OCI-LY7 (cell line): ENCODE measurements around the gene CEP152. TPM values are rescaled to one million over a fixed set of nuclear protein-coding genes. Genes with fewer than 3 reads are reported as not detected.

Source experiments
- BruUV-seq: library from RNA; stranded (reverse); fragments of 400-500 nt; replicated peaks from 2 replicates; lab custom pipeline; 2021; lab: Mats Ljungman, UMichigan
- CTCF ChIA-PET: fragments of 300-600 bp; sonication (Branson Sonifier 250); formaldehyde crosslinking; loops from one replicate; lab custom pipeline; 2022; ENCODE audit warnings: antibody characterized with exemption; ENCODE audit not compliant: unreplicated experiment; lab: Charles Lee
- POLR2A ChIA-PET: fragments of 300-600 bp; sonication (Branson Sonifier 250); formaldehyde crosslinking; loops from one replicate; lab custom pipeline; 2022; ENCODE audit warnings: antibody characterized with exemption; lab: Charles Lee
- DNase-seq: peaks from one replicate; pipeline ENCODE4 v3.0.0-alpha.2; 2015; ENCODE audit warnings: low spot score
- H2AFZ ChIP-seq: fragments of 200-600 bp; sonication (generic), shearing (Covaris generic); 2 replicates; pipeline ENCODE4 v1.6.1; 2014; ENCODE audit warnings: mild to moderate bottlenecking, antibody characterized with exemption, low read length, moderate library complexity
- H3K27ac ChIP-seq: fragments of 200-600 bp; sonication (generic); 2 replicates; pipeline ENCODE4 v1.5.1; 2014; ENCODE audit warnings: mixed run types, low read depth, mild to moderate bottlenecking, moderate library complexity, low read length, inconsistent platforms; ENCODE audit not compliant: poor library complexity, severe bottlenecking
- H3K36me3 ChIP-seq: fragments of 200-600 bp; sonication (generic); 2 replicates; pipeline ENCODE4 v1.6.1; 2014; ENCODE audit warnings: mild to moderate bottlenecking, antibody characterized with exemption, low read length, moderate library complexity, mixed read lengths; ENCODE audit not compliant: insufficient read depth
- H3K4me1 ChIP-seq: fragments of 200-600 bp; sonication (generic); 2 replicates; pipeline ENCODE4 v1.5.1; 2014; ENCODE audit warnings: mild to moderate bottlenecking, low read length; ENCODE audit not compliant: insufficient read depth, poor library complexity, severe bottlenecking
- H3K4me2 ChIP-seq: fragments of 200-600 bp; sonication (generic); 2 replicates; pipeline ENCODE4 v1.6.1; 2014; ENCODE audit warnings: mild to moderate bottlenecking, low read length
- H3K4me3 ChIP-seq: fragments of 200-600 bp; sonication (generic); 2 replicates; pipeline ENCODE4 v1.5.1; 2014; ENCODE audit warnings: mild to moderate bottlenecking, low read depth, low read length; ENCODE audit not compliant: poor library complexity, severe bottlenecking
- H3K79me2 ChIP-seq: fragments of 200-600 bp; sonication (generic); 2 replicates; pipeline ENCODE4 v1.6.1; 2016; ENCODE audit warnings: low read depth, mild to moderate bottlenecking, low read length, moderate library complexity, mixed read lengths; ENCODE audit not compliant: insufficient read depth
- H3K9me2 ChIP-seq: fragments of 200-600 bp; sonication (generic); 2 replicates; pipeline ENCODE4 v1.6.1; 2016; ENCODE audit warnings: mild to moderate bottlenecking, low read length, mixed read lengths; ENCODE audit not compliant: insufficient read depth
- H3K9me3 ChIP-seq: fragments of 200-600 bp; sonication (generic); 2 replicates; pipeline ENCODE4 v1.6.1; 2014; ENCODE audit warnings: mild to moderate bottlenecking, mixed run types, low read length, mixed read lengths
- H4K20me1 ChIP-seq: fragments of 200-600 bp; sonication (generic); 2 replicates; pipeline ENCODE4 v1.6.1; 2014; ENCODE audit warnings: mild to moderate bottlenecking, antibody characterized with exemption, low read length, moderate library complexity, mixed read lengths; ENCODE audit not compliant: insufficient read depth
- CTCF ChIP-seq: fragments of 200-600 bp; sonication (generic); conservative IDR thresholded peaks from 2 replicates; pipeline ENCODE4 v1.5.1; 2014; ENCODE audit warnings: mild to moderate bottlenecking, antibody characterized with exemption, low read length, moderate library complexity, mixed read lengths
- EZH2phosphoT487 ChIP-seq: fragments of 200-600 bp; sonication (generic); IDR thresholded peaks from 2 replicates; pipeline ENCODE4 v1.6.1; 2018; ENCODE audit warnings: low read depth, borderline replicate concordance, mild to moderate bottlenecking, mixed run types, antibody characterized with exemption, low read length, moderate library complexity, mixed read lengths
- intact Hi-C: fragments of 100-400 bp; cut with micrococcal nuclease; formaldehyde crosslinking; loops from one replicate; pipeline ENCODE4 v1.10.0; 2022; ENCODE audit not compliant: unreplicated experiment
- total RNA-seq, 2 experiments: library from RNA; depleted of rRNA in 1 of 2; stranded (reverse); fragments of >200 nt in 1 of 2; shearing (Covaris generic) in 1 of 2; gene quantifications; 2 replicates each; pipeline ENCODE4 v1.2.3, GENCODE V29; 2014 to 2022

The CEP152 gene
- total RNA-seq, 2 experiments from 2014 or later: 37.6 to 44.9 TPM

GRCh38 chr15:48851956-48852355 is 41.1 kb upstream of the CEP152 start:
- no peaks in the 10 kb centered on the region for H3K9me2 ChIP-seq
- H3K36me3 ChIP-seq: no peaks in the 10 kb centered on the region
- no peak overlapping the region for H2AFZ ChIP-seq
- ChIA-PET CTCF (no interaction called here), POLR2A (no interaction called here)
- H3K4me3 ChIP-seq: no peak overlapping the region
- H3K4me2 ChIP-seq: no peak overlapping the region
- intact Hi-C loops: no loop called here
- TF ChIP-seq EZH2phosphoT487 (no peak), CTCF (no peak)
- no TSS peak for BruUV-seq
- no peaks in the 10 kb centered on the region for H3K79me2 ChIP-seq
- no peaks in the 10 kb centered on the region for H4K20me1 ChIP-seq
- no peak for DNase-seq
- H3K27ac ChIP-seq: no peak overlapping the region
- H3K9me3 ChIP-seq: no peaks in the 10 kb centered on the region
- H3K4me1 ChIP-seq: no peaks in the 10 kb centered on the region

DNA sequence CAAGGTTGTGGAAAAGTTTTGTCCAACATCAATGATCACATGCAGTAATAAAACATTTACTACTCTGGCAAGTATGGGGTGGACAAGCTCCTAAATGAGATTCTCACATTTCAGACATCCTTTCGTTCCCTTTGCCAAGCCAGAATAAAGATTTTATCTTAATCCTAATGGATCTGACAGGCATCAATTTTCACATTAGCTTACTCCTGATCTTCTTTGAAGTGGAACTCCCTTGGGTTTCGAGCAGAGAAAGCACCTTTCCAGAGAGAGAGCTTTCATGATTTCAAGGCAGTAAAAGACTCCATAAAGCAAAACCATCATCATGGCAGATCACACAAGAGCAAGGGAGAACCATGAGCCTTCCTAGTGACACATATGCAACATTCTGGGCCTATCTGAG is 39.8 kb upstream of the CEP152 start:
- intact Hi-C loops: no loop called here
- H3K4me2 ChIP-seq: no peak overlapping the region
- no peaks in the 10 kb centered on the region for H4K20me1 ChIP-seq
- ChIA-PET POLR2A (interaction anchor here (0.7 kb wide), 2 partner anchors 35 to 211 kb away, joined by 3 read pairs; no protein-coding TSS in a partner anchor), CTCF (no interaction called here)
- H3K79me2 ChIP-seq: no peaks in the 10 kb centered on the region
- no peaks in the 10 kb centered on the region for H3K4me1 ChIP-seq
- H3K9me2 ChIP-seq: no peaks in the 10 kb centered on the region
- BruUV-seq: no TSS peak
- H2AFZ ChIP-seq: no peak overlapping the region
- no peak overlapping the region for H3K4me3 ChIP-seq
- no peaks in the 10 kb centered on the region for H3K36me3 ChIP-seq
- H3K27ac ChIP-seq: no peak overlapping the region
- no peak for TF ChIP-seq CTCF
- no peak for TF ChIP-seq EZH2phosphoT487
- H3K9me3 ChIP-seq: no peaks in the 10 kb centered on the region
- no peak for DNase-seq

- no peak for DNase-seq
- TF ChIP-seq EZH2phosphoT487 (no peak), CTCF (no peak)
- Histone ChIP-seq H3K36me3 (no peaks in the 10 kb centered on the region), H4K20me1 (no peaks in the 10 kb centered on the region), H3K9me2 (no peaks in the 10 kb centered on the region), H3K27ac (no peak overlapping the region), H3K4me1 (no peaks in the 10 kb centered on the region), H3K79me2 (no peaks in the 10 kb centered on the region), H3K4me2 (no peak overlapping the region), H3K4me3 (no peak overlapping the region), H3K9me3 (no peaks in the 10 kb centered on the region), H2AFZ (no peak overlapping the region)
- intact Hi-C loops: no loop called here
- CTCF ChIA-PET: no interaction called here
- POLR2A ChIA-PET: no interaction called here
- BruUV-seq: no TSS peak
Observed at GRCh38 chr15:48845123-48845522, 34.3 kb upstream of the CEP152 start.
